A673 (cell line): ENCODE data around the gene TMEM255B. TPM values are rescaled to one million over a fixed set of nuclear protein-coding genes. Genes with fewer than 3 reads are reported as not detected.

ENCODE experiments used
- BruUV-seq: library from RNA; stranded (reverse); fragments of 400-500 nt; replicated peaks from 2 replicates; lab custom pipeline; 2021; lab: Mats Ljungman, UMichigan
- CTCF ChIA-PET: fragments of 300-600 bp; sonication (Branson Sonifier 250); formaldehyde crosslinking; loops from one replicate; lab custom pipeline; 2022; ENCODE audit warnings: antibody characterized with exemption; lab: Charles Lee
- POLR2A ChIA-PET: fragments of 300-600 bp; sonication (Branson Sonifier 250); formaldehyde crosslinking; loops from one replicate; lab custom pipeline; 2022; ENCODE audit warnings: antibody characterized with exemption; ENCODE audit not compliant: low non-redundant PET; lab: Charles Lee
- DNase-seq: peaks from one replicate; pipeline ENCODE4 v3.0.0-alpha.2; 2015; ENCODE audit warnings: low spot score
- H3K27ac ChIP-seq: fragments of 200-600 bp; sonication (generic); 2 replicates; pipeline ENCODE4 v1.5.1; 2016; ENCODE audit warnings: mixed run types, low read depth, mild to moderate bottlenecking, mixed read lengths, antibody characterized with exemption, low read length; ENCODE audit not compliant: poor library complexity, severe bottlenecking
- H3K27me3 ChIP-seq: fragments of 200-600 bp; sonication (generic); replicated peaks from 2 replicates; pipeline ENCODE4 v1.6.1; 2017; ENCODE audit warnings: mixed run types, low read depth, mild to moderate bottlenecking, mixed read lengths, antibody characterized with exemption, low read length; ENCODE audit not compliant: insufficient read depth, poor library complexity
- H3K36me3 ChIP-seq: fragments of 200-600 bp; sonication (generic); 2 replicates; pipeline ENCODE4 v1.6.1; 2016; ENCODE audit warnings: mixed run types, mild to moderate bottlenecking, mixed read lengths, antibody characterized with exemption, low read length; ENCODE audit not compliant: insufficient read depth, poor library complexity, severe bottlenecking
- H3K4me1 ChIP-seq: fragments of 200-600 bp; sonication (generic); 2 replicates; pipeline ENCODE4 v1.6.1; 2017; ENCODE audit warnings: mixed run types, mild to moderate bottlenecking, mixed read lengths, antibody characterized with exemption, low read length; ENCODE audit not compliant: insufficient read depth, poor library complexity, severe bottlenecking
- H3K4me3 ChIP-seq: fragments of 200-600 bp; sonication (generic); 2 replicates; pipeline ENCODE4 v1.5.1; 2016; ENCODE audit warnings: low read depth, mixed run types, mild to moderate bottlenecking, mixed read lengths, low read length; ENCODE audit not compliant: poor library complexity, severe bottlenecking
- H3K9me3 ChIP-seq: fragments of 200-600 bp; sonication (generic); 2 replicates; pipeline ENCODE4 v1.6.1; 2016; ENCODE audit warnings: mixed run types, low read depth, mild to moderate bottlenecking, mixed read lengths, antibody characterized with exemption, low read length; ENCODE audit not compliant: poor library complexity, severe bottlenecking
- CTCF ChIP-seq: fragments of 300-800, 200-600 bp; sonication (generic); conservative IDR thresholded peaks from 2 replicates; pipeline ENCODE4 v1.5.1; 2017; ENCODE audit warnings: low read depth, mild to moderate bottlenecking, antibody characterized with exemption, low read length, moderate library complexity, mixed read lengths
- EZH2 ChIP-seq: fragments of 200-600 bp; sonication (generic); IDR thresholded peaks from 2 replicates; pipeline ENCODE4 v1.6.1; 2017; ENCODE audit warnings: borderline replicate concordance, low read depth, mild to moderate bottlenecking, mixed read lengths, antibody characterized with exemption, low read length; ENCODE audit not compliant: poor library complexity, severe bottlenecking
- intact Hi-C: fragments of 100-400 bp; cut with micrococcal nuclease; formaldehyde crosslinking; loops from one replicate; pipeline ENCODE4 v1.10.0; 2022; ENCODE audit not compliant: unreplicated experiment
- total RNA-seq: library from RNA; stranded (reverse); gene quantifications from 2 replicates; pipeline ENCODE4 v1.2.3, GENCODE V29; 2021

The TMEM255B gene
- total RNA-seq, 1 experiment from 2014 or later = 0.06 TPM

GRCh38 chr13:113860051-113860664 is 101.1 kb downstream of the TMEM255B start:
- Histone ChIP-seq H3K4me1 (peaks cover 8% of the 10 kb centered on the region), H3K4me3 (no peak overlapping the region), H3K36me3 (no peaks in the 10 kb centered on the region), H3K27me3 (peaks cover 23% of the 10 kb centered on the region), H3K9me3 (no peaks in the 10 kb centered on the region), H3K27ac (no peak overlapping the region)
- no peak for DNase-seq
- intact Hi-C loops = no loop called here
- BruUV-seq = no TSS peak
- TF ChIP-seq EZH2 (no peak), CTCF (no peak)
- ChIA-PET POLR2A (no interaction called here), CTCF (no interaction called here)

- no peak for DNase-seq
- H3K4me3 ChIP-seq = no peak overlapping the region
- H3K4me1 ChIP-seq = peaks cover 8% of the 10 kb centered on the region
- TF ChIP-seq EZH2 = no peak
- TF ChIP-seq CTCF = no peak
- H3K36me3 ChIP-seq = no peaks in the 10 kb centered on the region
- H3K27me3 ChIP-seq = peaks cover 30% of the 10 kb centered on the region
- no peaks in the 10 kb centered on the region for H3K9me3 ChIP-seq
- intact Hi-C loops = no loop called here
- POLR2A ChIA-PET = no interaction called here
- BruUV-seq = no TSS peak
- CTCF ChIA-PET = no interaction called here
- no peak overlapping the region for H3K27ac ChIP-seq
Measured at GRCh38 chr13:113860665-113861432, 101.8 kb downstream of the TMEM255B start.

GRCh38 chr13:113861433-113862030 is 102.5 kb downstream of the TMEM255B start:
- BruUV-seq = no TSS peak
- no peak for DNase-seq
- H3K4me1 ChIP-seq = peaks cover 8% of the 10 kb centered on the region
- TF ChIP-seq EZH2 (no peak), CTCF (no peak)
- no peaks in the 10 kb centered on the region for H3K36me3 ChIP-seq
- H3K9me3 ChIP-seq = no peaks in the 10 kb centered on the region
- no peak overlapping the region for H3K27ac ChIP-seq
- ChIA-PET CTCF (no interaction called here), POLR2A (no interaction called here)
- intact Hi-C loops = no loop called here
- H3K27me3 ChIP-seq = peaks cover 35% of the 10 kb centered on the region
- H3K4me3 ChIP-seq = no peak overlapping the region
